ENCODE measurements around the gene RNF138. TPM values are rescaled to one million over a fixed set of nuclear protein-coding genes. Genes with fewer than 3 reads are reported as not detected.

RNF138 gene
- total RNA-seq, 1 experiment from 2014 or later: 103 TPM

DNA sequence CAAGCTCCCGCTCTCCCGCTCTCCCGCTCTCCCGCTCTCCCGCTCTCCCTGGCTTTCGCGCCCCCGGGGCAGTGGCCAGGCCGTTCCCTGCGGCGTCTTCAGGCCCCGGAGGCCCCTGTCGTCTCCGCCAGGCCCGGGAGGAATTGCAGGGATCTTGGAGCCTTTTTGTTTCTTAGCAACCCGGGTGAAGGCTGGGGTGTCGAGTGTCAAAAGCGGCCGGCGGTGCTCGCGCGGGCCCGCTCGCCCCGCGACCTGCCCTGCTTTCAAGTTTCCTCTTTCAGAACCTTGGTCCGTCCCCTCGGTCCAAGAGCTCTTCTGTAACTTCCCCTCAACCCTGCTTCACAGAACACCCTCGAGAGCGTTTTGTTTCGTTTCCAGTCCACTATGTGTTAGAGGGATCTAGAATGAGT is 1.4 kb downstream of the RNF138 start (continued):
- TF ChIP-seq, protein P1, sequence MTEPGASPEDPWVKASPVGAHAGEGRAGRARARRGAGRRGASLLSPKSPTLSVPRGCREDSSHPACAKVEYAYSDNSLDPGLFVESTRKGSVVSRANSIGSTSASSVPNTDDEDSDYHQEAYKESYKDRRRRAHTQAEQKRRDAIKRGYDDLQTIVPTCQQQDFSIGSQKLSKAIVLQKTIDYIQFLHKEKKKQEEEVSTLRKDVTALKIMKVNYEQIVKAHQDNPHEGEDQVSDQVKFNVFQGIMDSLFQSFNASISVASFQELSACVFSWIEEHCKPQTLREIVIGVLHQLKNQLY (CRISPR knock-in tag; IDR thresholded peaks at IDR 0.05): no peak
- TF ChIP-seq E2F4 (CRISPR knock-in tag; IDR thresholded peaks at IDR 0.05; ENCODE audit: borderline replicate concordance, low read depth) (0 out of 2 replicates have a peak, but pooled peaks have one; percentile 18), KAT7 (CRISPR knock-in tag; IDR thresholded peaks at IDR 0.05; ENCODE audit: borderline replicate concordance) (0 out of 2 replicates have a peak, but pooled peaks have one; percentile 2), NFATC4 (CRISPR knock-in tag; IDR thresholded peaks at IDR 0.05) (no peak), NR3C1 (CRISPR knock-in tag; conservative IDR thresholded peaks at IDR 0.05; ENCODE audit: low read depth) (no peak), ATF3 (CRISPR knock-in tag; conservative IDR thresholded peaks at IDR 0.05) (no peak), ATF1 (CRISPR knock-in tag; IDR thresholded peaks at IDR 0.05) (no peak)
- TF ChIP-seq, protein P2, sequence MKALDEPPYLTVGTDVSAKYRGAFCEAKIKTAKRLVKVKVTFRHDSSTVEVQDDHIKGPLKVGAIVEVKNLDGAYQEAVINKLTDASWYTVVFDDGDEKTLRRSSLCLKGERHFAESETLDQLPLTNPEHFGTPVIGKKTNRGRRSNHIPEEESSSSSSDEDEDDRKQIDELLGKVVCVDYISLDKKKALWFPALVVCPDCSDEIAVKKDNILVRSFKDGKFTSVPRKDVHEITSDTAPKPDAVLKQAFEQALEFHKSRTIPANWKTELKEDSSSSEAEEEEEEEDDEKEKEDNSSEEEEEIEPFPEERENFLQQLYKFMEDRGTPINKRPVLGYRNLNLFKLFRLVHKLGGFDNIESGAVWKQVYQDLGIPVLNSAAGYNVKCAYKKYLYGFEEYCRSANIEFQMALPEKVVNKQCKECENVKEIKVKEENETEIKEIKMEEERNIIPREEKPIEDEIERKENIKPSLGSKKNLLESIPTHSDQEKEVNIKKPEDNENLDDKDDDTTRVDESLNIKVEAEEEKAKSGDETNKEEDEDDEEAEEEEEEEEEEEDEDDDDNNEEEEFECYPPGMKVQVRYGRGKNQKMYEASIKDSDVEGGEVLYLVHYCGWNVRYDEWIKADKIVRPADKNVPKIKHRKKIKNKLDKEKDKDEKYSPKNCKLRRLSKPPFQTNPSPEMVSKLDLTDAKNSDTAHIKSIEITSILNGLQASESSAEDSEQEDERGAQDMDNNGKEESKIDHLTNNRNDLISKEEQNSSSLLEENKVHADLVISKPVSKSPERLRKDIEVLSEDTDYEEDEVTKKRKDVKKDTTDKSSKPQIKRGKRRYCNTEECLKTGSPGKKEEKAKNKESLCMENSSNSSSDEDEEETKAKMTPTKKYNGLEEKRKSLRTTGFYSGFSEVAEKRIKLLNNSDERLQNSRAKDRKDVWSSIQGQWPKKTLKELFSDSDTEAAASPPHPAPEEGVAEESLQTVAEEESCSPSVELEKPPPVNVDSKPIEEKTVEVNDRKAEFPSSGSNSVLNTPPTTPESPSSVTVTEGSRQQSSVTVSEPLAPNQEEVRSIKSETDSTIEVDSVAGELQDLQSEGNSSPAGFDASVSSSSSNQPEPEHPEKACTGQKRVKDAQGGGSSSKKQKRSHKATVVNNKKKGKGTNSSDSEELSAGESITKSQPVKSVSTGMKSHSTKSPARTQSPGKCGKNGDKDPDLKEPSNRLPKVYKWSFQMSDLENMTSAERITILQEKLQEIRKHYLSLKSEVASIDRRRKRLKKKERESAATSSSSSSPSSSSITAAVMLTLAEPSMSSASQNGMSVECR (CRISPR knock-in tag; IDR thresholded peaks at IDR 0.05; ENCODE audit: borderline replicate concordance): 0 out of 2 replicates have a peak, but pooled peaks have one; percentile 1

DNA sequence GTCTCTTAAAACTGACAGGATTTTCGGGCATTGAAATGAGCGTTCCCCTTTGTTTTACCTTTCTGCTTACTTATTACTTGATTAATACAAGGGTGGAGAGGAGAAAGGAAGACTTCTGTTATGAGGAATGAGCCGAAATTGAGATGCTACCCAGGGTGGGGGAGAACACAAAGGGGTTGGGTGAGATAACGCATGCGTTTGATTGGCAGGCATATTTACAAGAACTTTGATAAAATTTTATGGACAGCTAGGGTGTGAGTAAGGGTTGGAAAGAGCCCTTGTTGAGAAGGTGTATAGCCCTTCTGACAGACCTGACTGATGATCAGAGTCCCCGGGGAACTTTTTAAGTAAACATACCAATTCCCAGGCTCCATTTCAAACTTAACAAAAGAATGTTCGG is 1.8 kb downstream of the RNF138 start:
- Mint-ChIP-seq H3K4me3 (peak overlapping the region; percentile 92), H3K36me3 (peaks cover 13% of the 10 kb centered on the region), H3K4me1 (peaks cover 32% of the 10 kb centered on the region), H3K27ac (peak overlapping the region; percentile 14; the same call in 1 of the 2 replicates), H3K9me3 (no peaks in the 10 kb centered on the region), H3K27me3 (ENCODE audit: low read depth) (no peaks in the 10 kb centered on the region)
- DNase-seq (ENCODE audit: low spot score): no peak
- ChIA-PET POLR2A (interaction anchor here (2.6 kb wide), 1 partner anchor 74 kb away, joined by 15 read pairs; the partner anchor contains the start of gene RNF125), CTCF (no interaction called here)
- no peak for TF ChIP-seq ESRRA (CRISPR knock-in tag; IDR thresholded peaks at IDR 0.05; ENCODE audit: borderline replicate concordance)
- TF ChIP-seq ZNF512 (CRISPR knock-in tag; IDR thresholded peaks at IDR 0.05; ENCODE audit: borderline replicate concordance): no peak
- TF ChIP-seq CBFB (CRISPR knock-in tag; IDR thresholded peaks at IDR 0.05; ENCODE audit: low read depth): no peak
- no peak for TF ChIP-seq ZNF281 (CRISPR knock-in tag; IDR thresholded peaks at IDR 0.05)
- no peak for TF ChIP-seq ZNF232 (CRISPR knock-in tag; IDR thresholded peaks at IDR 0.05)
- no peak for TF ChIP-seq CREB1 (CRISPR knock-in tag; IDR thresholded peaks at IDR 0.05)
- no peak for ATAC-seq
